ENCODE results near the gene ARCN1.

Gene ARCN1

GRCh38 chr11:118572061-118572980 lies at the start of gene ARCN1:
Gene ARCN1, plus strand, starts transcription at chr11:118572409. Its CDS starts 139 bp downstream, at chr11:118572548.
- DNase-seq (ENCODE audit: low spot score) = peak; percentile 76

DNA sequence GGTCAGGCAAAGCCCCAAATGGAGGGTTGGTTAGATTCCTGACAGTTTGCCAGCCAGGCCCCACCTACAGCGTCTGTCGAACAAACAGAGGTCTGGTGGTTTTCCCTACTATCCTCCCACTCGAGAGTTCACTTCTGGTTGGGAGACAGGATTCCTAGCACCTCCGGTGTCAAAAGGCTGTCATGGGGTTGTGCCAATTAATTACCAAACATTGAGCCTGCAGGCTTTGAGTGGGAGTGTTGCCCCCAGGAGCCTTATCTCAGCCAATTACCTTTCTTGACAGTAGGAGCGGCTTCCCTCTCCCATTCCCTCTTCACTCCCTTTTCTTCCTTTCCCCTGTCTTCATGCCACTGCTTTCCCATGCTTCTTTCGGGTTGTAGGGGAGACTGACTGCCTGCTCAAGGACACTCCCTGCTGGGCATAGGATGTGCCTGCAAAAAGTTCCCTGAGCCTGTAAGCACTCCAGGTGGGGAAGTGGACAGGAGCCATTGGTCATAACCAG lies 49.6 kb upstream of the ARCN1 start:
- DNase-seq (ENCODE audit: low spot score) = peak; percentile 56

DNA sequence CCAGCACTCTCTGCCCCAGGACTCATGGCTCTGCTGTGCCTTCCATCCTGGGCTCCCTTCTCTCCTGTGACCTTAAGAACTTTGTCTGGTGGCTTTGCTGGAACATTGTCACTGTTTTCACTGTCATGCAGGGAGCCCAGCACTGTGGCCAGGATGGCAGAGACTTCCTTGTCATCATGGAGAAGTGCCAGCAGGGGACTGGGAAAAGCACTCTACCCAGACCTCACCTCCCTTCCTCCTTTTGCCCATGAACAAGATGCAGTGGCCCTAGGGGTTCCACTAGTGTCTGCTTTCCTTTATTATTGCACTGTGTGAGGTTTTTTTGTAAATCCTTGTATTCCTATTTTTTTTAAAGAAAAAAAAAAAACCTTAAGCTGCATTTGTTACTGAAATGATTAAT lies 47.9 kb upstream of the ARCN1 start:
- no peak for DNase-seq (ENCODE audit: low spot score)

DNA sequence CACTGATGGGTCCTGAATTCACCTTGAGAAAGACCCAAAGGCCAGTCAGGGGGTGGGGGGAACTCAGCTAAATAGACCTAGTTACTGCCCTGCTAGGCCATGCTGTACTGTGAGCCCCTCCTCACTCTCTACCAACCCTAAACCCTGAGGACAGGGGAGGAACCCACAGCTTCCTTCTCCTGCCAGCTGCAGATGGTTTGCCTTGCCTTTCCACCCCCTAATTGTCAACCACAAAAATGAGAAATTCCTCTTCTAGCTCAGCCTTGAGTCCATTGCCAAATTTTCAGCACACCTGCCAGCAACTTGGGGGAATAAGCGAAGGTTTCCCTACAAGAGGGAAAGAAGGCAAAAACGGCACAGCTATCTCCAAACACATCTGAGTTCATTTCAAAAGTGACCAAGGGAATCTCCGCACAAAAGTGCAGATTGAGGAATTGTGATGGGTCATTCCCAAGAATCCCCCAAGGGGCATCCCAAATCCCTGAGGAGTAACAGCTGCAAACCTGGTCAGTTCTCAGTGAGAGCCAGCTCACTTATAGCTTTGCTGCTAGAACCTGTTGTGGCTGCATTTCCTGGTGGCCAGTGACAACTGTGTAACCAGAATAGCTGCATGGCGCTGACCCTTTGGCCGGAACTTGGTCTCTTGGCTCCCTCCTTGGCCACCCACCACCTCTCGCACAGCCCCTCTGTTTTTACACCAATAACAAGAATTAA lies 47.3 kb upstream of the ARCN1 start:
- no peak for DNase-seq (ENCODE audit: low spot score)

DNA sequence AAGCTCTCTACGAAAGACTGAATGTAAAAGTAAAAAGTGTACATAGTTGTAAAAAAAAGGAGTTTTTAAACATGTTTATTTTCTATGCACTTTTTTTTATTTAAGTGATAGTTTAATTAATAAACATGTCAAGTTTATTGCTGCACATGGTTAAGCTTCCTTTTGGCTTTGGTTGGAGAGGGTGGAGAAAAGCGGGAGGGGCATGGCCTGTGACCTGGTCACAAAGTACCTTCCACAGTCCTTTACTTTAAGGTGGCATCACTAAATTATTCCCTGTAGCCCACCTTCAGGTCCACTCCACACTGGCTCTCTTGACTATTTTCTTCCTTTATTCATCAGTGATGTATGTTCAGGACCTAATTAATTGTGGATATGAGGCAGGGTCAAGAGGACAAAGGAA lies 45.5 kb upstream of the ARCN1 start:
- no peak for DNase-seq (ENCODE audit: low spot score)

- no peak for DNase-seq (ENCODE audit: low spot score)
Observed at GRCh38 chr11:118527109-118527508, 45.1 kb upstream of the ARCN1 start, which contains the start of gene TTC36. Gene TTC36, plus strand, starts transcription at chr11:118527474. Its CDS starts 21 bp downstream, at chr11:118527495.

DNA sequence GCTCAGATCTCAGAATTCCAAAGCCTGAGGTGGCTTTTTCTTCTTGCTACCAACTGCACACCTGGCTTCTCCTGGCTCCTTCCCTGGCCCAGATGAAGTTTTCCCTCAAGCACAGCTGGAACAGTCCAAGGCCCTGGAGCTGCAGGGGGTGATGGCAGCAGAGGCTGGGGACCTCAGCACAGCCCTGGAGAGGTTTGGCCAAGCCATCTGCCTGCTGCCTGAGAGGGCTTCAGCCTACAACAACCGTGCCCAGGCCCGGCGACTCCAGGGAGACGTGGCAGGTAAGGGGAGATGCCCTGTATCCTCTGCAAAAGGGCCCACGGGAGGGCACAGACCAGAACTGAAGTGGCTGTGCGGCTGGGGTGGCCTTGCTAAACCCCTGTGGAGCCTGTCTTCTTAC lies 43.7 kb upstream of the ARCN1 start:
- DNase-seq (ENCODE audit: low spot score) = no peak

- no peak for DNase-seq (ENCODE audit: low spot score)
Observed at GRCh38 chr11:118529584-118530175, 42.5 kb upstream of the ARCN1 start.

- DNase-seq (ENCODE audit: low spot score) = peak; percentile 33
Observed at GRCh38 chr11:118530180-118530682, 42.0 kb upstream of the ARCN1 start.

GRCh38 chr11:118530683-118531596 lies 41.3 kb upstream of the ARCN1 start, which contains the start of gene TMEM25:
Gene TMEM25, plus strand, starts transcription at chr11:118531192. Its CDS starts 610 bp downstream, at chr11:118531802.
- DNase-seq (ENCODE audit: low spot score) = peak; percentile 55

DNA sequence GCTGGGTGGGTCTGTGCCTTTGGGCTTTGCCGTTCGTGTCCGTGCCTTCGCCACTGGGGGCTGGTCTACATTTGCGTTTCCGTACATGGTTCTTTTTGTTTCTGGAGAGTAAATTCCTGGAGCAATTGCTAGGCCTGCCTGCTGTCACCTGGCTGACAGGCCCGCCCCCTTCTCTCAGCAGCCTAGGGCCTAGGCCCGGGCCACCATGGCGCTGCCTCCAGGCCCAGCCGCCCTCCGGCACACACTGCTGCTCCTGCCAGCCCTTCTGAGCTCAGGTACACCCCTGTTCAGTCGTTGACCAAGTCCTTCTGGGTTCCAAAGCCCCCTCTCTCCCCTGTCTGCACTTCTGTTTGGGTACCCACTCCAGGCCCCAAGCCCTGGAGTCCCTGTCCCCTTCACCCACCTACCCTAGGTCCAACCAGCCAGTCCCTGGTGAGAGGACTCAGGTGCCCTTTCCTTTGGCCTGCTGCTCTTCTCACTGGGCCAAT lies 40.6 kb upstream of the ARCN1 start:
- no peak for DNase-seq (ENCODE audit: low spot score)

DNA sequence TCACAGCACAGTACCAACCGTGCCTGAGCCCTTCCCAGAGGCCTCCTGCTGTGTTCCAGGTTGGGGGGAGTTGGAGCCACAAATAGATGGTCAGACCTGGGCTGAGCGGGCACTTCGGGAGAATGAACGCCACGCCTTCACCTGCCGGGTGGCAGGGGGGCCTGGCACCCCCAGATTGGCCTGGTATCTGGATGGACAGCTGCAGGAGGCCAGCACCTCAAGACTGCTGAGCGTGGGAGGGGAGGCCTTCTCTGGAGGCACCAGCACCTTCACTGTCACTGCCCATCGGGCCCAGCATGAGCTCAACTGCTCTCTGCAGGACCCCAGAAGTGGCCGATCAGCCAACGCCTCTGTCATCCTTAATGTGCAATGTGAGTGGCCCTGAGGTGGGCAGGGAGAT lies 40.1 kb upstream of the ARCN1 start:
- DNase-seq (ENCODE audit: low spot score) = no peak

- no peak for DNase-seq (ENCODE audit: low spot score)
Observed at GRCh38 chr11:118532852-118533768, 39.1 kb upstream of the ARCN1 start.

GRCh38 chr11:118533769-118534729 lies 38.2 kb upstream of the ARCN1 start:
- DNase-seq (ENCODE audit: low spot score) = peak; percentile 13

DNA sequence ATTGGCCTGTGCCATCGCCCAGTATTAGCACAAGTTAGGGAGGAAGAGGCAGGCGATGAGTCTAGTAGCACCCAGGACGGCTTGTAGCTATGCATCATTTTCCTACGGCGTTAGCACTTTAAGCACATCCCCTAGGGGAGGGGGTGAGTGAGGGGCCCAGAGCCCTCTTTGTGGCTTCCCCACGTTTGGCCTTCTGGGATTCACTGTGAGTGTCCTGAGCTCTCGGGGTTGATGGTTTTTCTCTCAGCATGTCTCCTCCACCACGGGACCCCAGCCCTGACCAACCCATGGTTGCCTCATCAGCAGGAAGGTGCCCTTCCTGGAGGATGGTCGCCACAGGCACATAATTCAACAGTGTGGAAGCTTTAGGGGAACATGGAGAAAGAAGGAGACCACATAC lies 36.9 kb upstream of the ARCN1 start:
- DNase-seq (ENCODE audit: low spot score) = no peak

DNA sequence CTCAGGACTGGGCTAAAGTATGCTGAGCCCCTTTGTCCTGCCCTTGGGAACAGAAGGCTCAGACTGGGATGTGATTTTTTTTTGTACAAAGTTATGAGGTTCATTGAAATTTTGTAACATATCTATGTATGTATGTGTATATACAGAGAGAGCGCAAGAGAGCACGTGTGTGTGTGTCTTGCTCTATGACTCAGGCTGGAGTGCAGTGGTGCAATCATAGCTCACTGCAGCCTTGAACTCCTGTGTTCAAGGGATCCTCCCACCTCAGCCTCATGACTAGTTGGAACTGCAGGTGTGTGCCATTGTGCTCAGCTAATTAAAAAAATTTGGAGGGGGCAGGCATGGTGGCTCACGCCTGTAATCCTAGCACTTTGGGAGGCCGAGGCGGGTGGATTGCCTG lies 35.5 kb upstream of the ARCN1 start:
- DNase-seq (ENCODE audit: low spot score) = no peak

GRCh38 chr11:118537409-118537980 lies 34.7 kb upstream of the ARCN1 start:
- no peak for DNase-seq (ENCODE audit: low spot score)

- DNase-seq (ENCODE audit: low spot score) = no peak
Observed at GRCh38 chr11:118544010-118544646, 28.1 kb upstream of the ARCN1 start.

Measured in SW480 (cell line).